Femur (tissue), 1 donor: ENCODE measurements around the gene DAPK3.
A peak's percentile ranks its signal among the peaks of the same experiment; 100 is the strongest.
"Not testable (repeated sequence)": the region's sequence is repeated elsewhere in the genome, so short reads cannot be mapped to it uniquely, and the experiment has no call there.

Source experiments
- DNase-seq: peaks from one replicate; pipeline ENCODE4 v3.0.0-alpha.2; 2017

The DAPK3 gene

GRCh38 chr19:3977242-3978143 is 6.6 kb upstream of the DAPK3 start:
- DNase-seq: peak; percentile 24

- peak; percentile 24 for DNase-seq
Observed at GRCh38 chr19:3976495-3977241, 5.8 kb upstream of the DAPK3 start.

GRCh38 chr19:3975637-3976087 is 4.8 kb upstream of the DAPK3 start:
- DNase-seq: peak; percentile 16

- DNase-seq: peak; percentile 15
Observed at GRCh38 chr19:3975144-3975543, 4.2 kb upstream of the DAPK3 start.

GRCh38 chr19:3970313-3970807 is 539 bp downstream of the DAPK3 start:
- no peak for DNase-seq

GRCh38 chr19:3969435-3970312 is 1.2 kb downstream of the DAPK3 start:
- DNase-seq: peak; percentile 34

- peak; percentile 91 for DNase-seq
Observed at GRCh38 chr19:3968556-3969434, 2.1 kb downstream of the DAPK3 start.

- DNase-seq: peak; percentile 12
Observed at GRCh38 chr19:3967983-3968382, 2.9 kb downstream of the DAPK3 start.

- peak; percentile 17 for DNase-seq
Observed at GRCh38 chr19:3966051-3967017, 4.6 kb downstream of the DAPK3 start.

GRCh38 chr19:3964256-3965194 is 6.4 kb downstream of the DAPK3 start:
- peak; percentile 13 for DNase-seq

- DNase-seq: peak; percentile 14
Observed at GRCh38 chr19:3963458-3964255, 7.2 kb downstream of the DAPK3 start.

GRCh38 chr19:3961007-3961406 is 9.9 kb downstream of the DAPK3 start:
- DNase-seq: no peak

- DNase-seq: no peak
Observed at GRCh38 chr19:3959766-3960131, 11.2 kb downstream of the DAPK3 start.

GRCh38 chr19:3958836-3959765 is 11.8 kb downstream of the DAPK3 start:
- DNase-seq: no peak

- no peak for DNase-seq
Observed at GRCh38 chr19:3955688-3956087, 15.2 kb downstream of the DAPK3 start.

- DNase-seq: not testable (repeated sequence)
Observed at GRCh38 chr19:3955276-3955675, 15.6 kb downstream of the DAPK3 start.

GRCh38 chr19:3954107-3954506 is 16.8 kb downstream of the DAPK3 start:
- DNase-seq: no peak
